H1 (cell line): ENCODE measurements around the gene GBP6. TPM values are rescaled to one million over a fixed set of nuclear protein-coding genes. Genes with fewer than 3 reads are reported as not detected.

ENCODE experiments used
- RBBP5 ChIP-seq: IDR thresholded peaks from 2 replicates; pipeline ENCODE4 v1.7.1; 2012; ENCODE audit warnings: low read depth, mild to moderate bottlenecking, inconsistent platforms, low read length, moderate library complexity, borderline replicate concordance
- polyA plus RNA-seq, 7 experiments: library from polyadenylated mRNA; depleted of rRNA in 3 of 7; stranded (reverse) in 5 of 7; unstranded in 2 of 7; fragments of >200 nt in 5 of 7; fragments of 200-250 nt in 2 of 7; gene quantifications; 1 replicate in 5 of 7; 2 replicates in 1 of 7; 4 replicates in 1 of 7; pipeline versions ENCODE4 v1.2.1 to v1.2.3, GENCODE V29; 2011 to 2013; ENCODE audit warnings: missing spikeins in 2 of 7, mixed read lengths in 2 of 7
- total RNA-seq: library from RNA; stranded (reverse); fragmentation: NEBNext Ultra II Directional; extraction: Animal tissue kit (Norgen Biotek cat#: 25700); gene quantifications from 2 replicates; pipeline ENCODE4 v1.2.1, GENCODE V29; 2021

The GBP6 gene
- total and polyA plus RNA-seq, 2 of the 8 experiments (the other 6 are each of a cell fraction or from before 2014, with no cell fraction given): not detected

- TF ChIP-seq RBBP5: no peak
- TF ChIP-seq, all 59 proteins: peak for 0
Observed at GRCh38 chr1:89378001-89378400, 14.1 kb downstream of the GBP6 start (continued).
